Activated naive CD4-positive, alpha-beta T cell treated with anti-CD3 and anti-CD28 coated beads, Interleukin-2, amount 50 U/mL, for 72 hours (primary cell): ENCODE measurements around the gene TIPRL. TPM values are rescaled to one million over a fixed set of nuclear protein-coding genes. Genes with fewer than 3 reads are reported as not detected.

Source experiments
- ATAC-seq, 2 donors: fragments of 150-1000 bp; cut with Tn5 transposase; 2 replicates each; pipeline ENCODE4 v1.10.0; 2021; ENCODE audit warnings: mild to moderate bottlenecking in 2 of 2, moderate library complexity in 2 of 2
- DNase-seq, 2 donors: peaks; one replicate each; pipeline ENCODE4 v3.0.0; 2021 to 2022; ENCODE audit warnings: low spot score in 2 of 2
- H3K27ac Mint-ChIP-seq, 2 donors: one replicate each; pipeline ENCODE4 v1.8.0; 2022; ENCODE audit warnings: mild to moderate bottlenecking in 2 of 2, mixed read lengths in 2 of 2
- H3K36me3 Mint-ChIP-seq, 2 donors: one replicate each; pipeline ENCODE4 v1.8.0; 2022; ENCODE audit warnings: mixed read lengths in 2 of 2
- H3K9me3 Mint-ChIP-seq, 2 donors: one replicate each; pipeline ENCODE4 v1.8.0; 2022; ENCODE audit warnings: mixed read lengths in 2 of 2
- total RNA-seq, 2 donors: library from RNA; stranded (reverse); gene quantifications; one replicate each; pipeline ENCODE4 v1.2.3, GENCODE V29; 2022

The TIPRL gene
- total RNA-seq, 2 donors from 2014 or later: 40.7 to 82.2 TPM

DNA sequence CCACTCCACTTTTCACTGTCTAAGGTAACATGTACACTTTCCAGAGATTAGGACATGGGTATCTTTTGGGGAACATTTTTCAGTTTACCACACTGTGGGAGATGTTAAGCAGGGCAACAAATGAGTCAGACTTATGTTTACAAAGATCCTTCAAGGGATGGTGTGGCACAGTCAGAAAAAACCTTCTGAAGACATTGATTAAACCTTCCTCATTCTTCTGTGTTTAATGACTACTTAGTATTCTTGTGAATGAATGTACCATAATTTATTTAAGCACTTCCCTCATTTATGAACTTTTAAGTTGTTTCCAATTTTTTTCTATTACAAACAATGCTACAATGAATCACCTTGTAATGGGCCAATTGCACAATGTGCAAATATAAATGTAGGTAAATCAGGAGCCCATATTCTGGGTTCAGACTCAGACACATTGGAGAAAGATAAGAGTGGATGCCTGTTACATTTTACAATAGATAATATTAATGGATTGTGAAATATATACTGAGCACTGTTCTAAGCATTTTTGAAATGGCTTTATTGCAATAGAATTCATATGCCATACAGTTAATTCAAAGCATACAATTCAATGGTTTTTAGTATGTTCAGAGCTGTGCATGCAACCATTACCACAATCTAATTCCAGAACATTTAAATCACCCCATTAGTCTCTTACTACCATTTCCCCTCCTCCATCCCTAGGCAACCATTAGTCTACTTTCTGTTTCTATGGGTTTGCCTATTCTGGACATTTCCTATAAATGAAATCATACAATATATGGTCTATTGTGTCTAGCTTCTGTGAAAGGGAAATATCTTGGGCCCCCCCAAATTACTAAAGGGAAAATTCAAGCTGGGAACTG, 45.1 kb downstream of the TIPRL start:
- Mint-ChIP-seq H3K9me3 (peaks cover 0 to 4% of the 10 kb centered on the region in 2 donors), H3K36me3 (peaks cover 14 to 22% of the 10 kb centered on the region in 2 donors), H3K27ac (no peak overlapping the region)
- ATAC-seq (no peak), DNase-seq (no peak)

DNA sequence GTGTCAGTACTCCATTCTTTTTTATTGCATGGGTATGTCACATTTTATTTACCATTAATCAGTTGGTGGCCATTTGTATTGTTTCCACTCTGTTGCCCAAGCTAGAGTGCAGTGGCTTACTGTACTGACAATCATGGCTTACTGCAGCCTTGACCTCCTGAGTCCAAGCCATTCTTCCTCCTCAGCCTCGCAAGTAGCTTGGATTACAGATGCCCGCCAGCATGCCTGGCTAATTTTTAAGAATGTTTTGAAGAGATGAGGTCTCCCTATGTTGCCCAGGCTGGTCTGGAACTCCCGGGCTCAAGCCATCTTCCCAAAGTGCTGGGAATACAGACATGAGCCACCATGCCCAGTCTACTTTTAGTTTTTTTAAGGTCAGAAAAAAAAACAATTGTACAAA, 46.2 kb downstream of the TIPRL start:
- peaks cover 0 to 4% of the 10 kb centered on the region in 2 donors for H3K9me3 Mint-ChIP-seq
- no peak for DNase-seq
- no peak for ATAC-seq
- peaks cover 24 to 32% of the 10 kb centered on the region in 2 donors for H3K36me3 Mint-ChIP-seq
- peak overlapping the region in 1 of 2 donors; percentile 90 for H3K27ac Mint-ChIP-seq

- DNase-seq: peak; percentile 80 to 83
- peak; percentile 94 for ATAC-seq
- peaks cover 0 to 4% of the 10 kb centered on the region in 2 donors for H3K9me3 Mint-ChIP-seq
- peak within 1 kb of the TSS; percentile 90 to 96 for H3K27ac Mint-ChIP-seq
- peaks cover 24 to 32% of the 10 kb centered on the region in 2 donors for H3K36me3 Mint-ChIP-seq
Measured at GRCh38 chr1:168225476-168226190, 46.9 kb downstream of the TIPRL start, which contains the start of gene SFT2D2. Gene SFT2D2, plus strand, starts transcription at chr1:168226004. Its CDS starts 76 bp downstream, at chr1:168226080.

GRCh38 chr1:168227620-168228019, 48.9 kb downstream of the TIPRL start:
- ATAC-seq (no peak), DNase-seq (no peak)
- peak overlapping the region in 1 of 2 donors; percentile 90 for H3K27ac Mint-ChIP-seq
- H3K36me3 Mint-ChIP-seq: peaks cover 28 to 36% of the 10 kb centered on the region in 2 donors
- peaks cover 0 to 4% of the 10 kb centered on the region in 2 donors for H3K9me3 Mint-ChIP-seq

DNA sequence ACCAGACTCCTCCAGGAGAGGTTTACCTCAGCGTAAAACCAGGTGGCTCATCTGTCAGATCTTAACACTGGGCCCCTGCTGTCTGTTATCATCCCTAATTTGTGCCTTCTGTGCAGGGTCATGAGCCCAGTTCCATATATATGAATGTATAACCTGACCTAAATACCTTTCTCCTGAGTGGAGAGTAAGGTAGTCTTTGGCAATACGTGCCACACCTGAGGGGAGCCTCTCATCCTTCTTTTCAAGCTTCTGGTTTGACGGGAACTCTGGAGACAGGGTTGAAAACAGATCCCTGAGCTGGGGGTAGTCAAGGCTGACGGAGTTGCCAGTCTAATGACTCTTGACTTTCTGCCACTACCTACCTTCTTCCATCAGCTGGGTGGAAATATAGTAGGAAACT, 51.1 kb downstream of the TIPRL start:
- Mint-ChIP-seq H3K9me3 (no peaks in the 10 kb centered on the region), H3K27ac (peak overlapping the region in 1 of 2 donors; percentile 30), H3K36me3 (peaks cover 35 to 52% of the 10 kb centered on the region in 2 donors)
- DNase-seq: no peak
- ATAC-seq: no peak

GRCh38 chr1:168230709-168231108, 51.9 kb downstream of the TIPRL start:
- ATAC-seq (no peak), DNase-seq (no peak)
- Mint-ChIP-seq H3K9me3 (no peaks in the 10 kb centered on the region), H3K36me3 (peaks cover 30 to 53% of the 10 kb centered on the region in 2 donors), H3K27ac (no peak overlapping the region)

DNA sequence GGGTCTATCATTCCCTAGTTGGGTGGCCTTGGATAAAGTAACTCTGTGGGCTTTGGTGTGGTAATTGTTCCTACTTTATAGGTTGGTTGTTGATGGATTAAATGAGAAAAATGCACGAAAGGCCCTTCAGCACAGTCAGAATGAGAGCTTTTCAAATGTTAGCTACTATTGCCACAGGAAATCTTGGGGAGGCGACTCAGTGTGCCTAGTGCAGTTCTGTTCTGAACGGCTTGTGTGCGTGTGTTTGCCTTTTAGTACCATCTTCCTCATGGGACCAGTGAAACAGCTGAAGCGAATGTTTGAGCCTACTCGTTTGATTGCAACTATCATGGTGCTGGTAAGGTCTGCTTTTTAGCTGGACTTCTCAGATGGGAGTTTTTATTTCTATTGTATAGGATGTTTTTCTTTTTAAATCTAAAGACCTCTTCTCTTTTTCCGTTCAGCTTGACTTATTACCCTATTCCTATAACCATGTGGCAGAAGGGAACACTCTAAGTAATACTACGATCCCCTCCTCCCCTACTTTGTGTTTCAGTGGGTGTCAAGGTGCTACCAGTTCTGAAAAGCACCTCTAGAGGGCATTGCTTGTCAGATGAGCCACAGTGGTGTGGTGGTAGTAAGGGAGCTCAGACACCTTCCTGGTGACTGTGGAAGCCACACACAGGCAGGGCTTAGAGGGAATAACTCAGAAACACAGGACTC, 56.2 kb downstream of the TIPRL start:
- DNase-seq (peak in 1 of 2 donors; percentile 38), ATAC-seq (peak; percentile 62 to 80)
- Mint-ChIP-seq H3K27ac (peak overlapping the region; percentile 6 to 72), H3K9me3 (no peaks in the 10 kb centered on the region), H3K36me3 (peaks cover 32 to 58% of the 10 kb centered on the region in 2 donors)

DNA sequence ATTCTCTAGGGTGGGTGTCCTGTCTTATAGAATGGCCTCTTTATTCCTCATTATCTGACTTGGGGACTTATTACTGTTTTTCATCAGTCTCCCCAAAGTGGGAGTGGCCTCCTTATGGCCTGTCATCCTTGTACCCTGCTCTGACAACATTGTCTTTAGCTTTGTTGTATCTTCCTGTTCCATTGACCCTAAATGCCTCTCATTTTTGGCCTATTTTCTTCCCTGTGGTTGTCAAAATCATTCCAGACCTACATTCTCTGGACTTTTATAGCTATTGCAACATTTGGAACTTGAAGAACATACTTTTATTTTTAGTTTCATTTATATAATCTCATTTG, 56.8 kb downstream of the TIPRL start:
- no peak for ATAC-seq
- Mint-ChIP-seq H3K9me3 (no peaks in the 10 kb centered on the region), H3K27ac (peak overlapping the region; percentile 48 to 82), H3K36me3 (peaks cover 36 to 63% of the 10 kb centered on the region in 2 donors)
- DNase-seq: no peak

DNA sequence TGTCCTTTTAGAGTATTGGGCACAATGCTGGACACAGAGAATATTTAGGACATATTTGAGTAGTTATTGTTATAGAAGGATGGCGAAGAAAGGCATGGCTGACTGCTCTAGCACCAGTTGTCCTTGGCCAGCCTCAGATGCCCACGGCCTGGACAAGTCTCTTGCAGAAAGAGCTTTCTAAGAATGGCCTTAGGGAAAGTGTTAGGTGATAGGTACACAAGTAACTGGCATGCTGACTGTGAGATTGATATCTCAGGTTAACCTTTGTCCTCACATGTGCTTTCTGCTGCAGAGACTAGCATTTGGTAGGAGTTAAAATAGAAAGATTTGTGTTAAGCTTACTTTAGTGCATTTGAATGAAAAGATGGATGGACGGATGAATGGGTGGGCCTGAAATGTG, 57.2 kb downstream of the TIPRL start:
- DNase-seq (no peak), ATAC-seq (no peak)
- H3K9me3 Mint-ChIP-seq: no peaks in the 10 kb centered on the region
- peak overlapping the region; percentile 2 to 82 for H3K27ac Mint-ChIP-seq
- peaks cover 36 to 67% of the 10 kb centered on the region in 2 donors for H3K36me3 Mint-ChIP-seq

DNA sequence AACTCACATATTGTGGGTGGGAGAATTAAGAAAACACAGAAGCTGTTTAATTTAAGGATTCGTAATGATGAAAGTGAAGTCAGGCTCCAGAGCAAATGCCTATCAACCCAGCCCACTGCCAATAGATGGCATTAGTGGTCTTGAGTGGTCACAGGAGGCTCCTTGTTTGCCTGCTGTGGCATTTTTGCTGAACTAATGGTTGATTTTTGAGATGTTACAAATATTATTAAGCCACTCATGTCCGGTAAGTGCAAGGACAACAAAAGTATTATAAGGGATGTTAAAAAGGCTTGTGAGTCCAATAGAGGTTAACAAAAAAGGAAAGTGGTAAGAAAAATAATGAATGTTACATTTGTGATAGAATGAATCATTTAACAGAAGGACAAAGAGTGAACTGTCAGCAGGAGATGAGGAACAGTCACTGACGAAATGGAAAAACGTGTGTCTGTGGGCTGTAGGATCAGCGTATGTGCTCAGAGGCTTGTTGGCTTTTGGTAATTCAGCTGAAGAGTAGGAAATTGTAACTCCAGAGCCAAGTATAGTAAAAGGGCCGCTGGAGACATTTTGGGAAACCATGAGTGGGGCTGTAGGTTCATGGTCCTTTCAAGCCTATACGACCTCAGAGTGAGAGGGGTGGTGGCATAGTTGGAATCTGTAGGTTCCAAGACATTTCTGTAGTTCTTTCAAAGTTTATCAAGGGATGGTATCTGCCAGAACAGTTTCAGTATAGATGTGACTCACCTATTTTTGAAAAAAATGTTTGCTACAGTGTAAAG, 58.3 kb downstream of the TIPRL start:
- Mint-ChIP-seq H3K9me3 (no peaks in the 10 kb centered on the region), H3K27ac (peak overlapping the region; percentile 80 to 82), H3K36me3 (peaks cover 36 to 76% of the 10 kb centered on the region in 2 donors)
- peak; percentile 83 to 84 for ATAC-seq
- DNase-seq: peak; percentile 28 to 62

DNA sequence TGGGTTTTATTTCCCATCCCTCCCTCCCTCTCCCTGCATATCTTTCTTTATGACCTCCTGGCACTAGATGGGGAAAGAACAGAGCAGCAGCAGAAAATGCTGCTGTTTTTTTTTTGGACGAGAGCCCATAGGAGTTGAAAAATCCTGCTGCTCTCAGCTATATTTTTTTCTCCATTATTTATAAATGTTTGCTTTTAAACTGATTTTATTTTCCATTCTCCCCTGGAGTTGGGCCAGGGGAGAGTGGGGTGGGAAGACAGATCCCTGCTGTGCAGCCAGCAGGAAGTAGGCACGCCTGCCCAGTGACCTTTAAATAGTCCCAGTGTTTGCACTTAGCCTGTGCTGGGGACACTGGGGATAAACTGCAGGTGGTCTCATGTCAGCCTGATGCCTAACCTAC, 64.4 kb downstream of the TIPRL start:
- ATAC-seq (no peak), DNase-seq (no peak)
- H3K9me3 Mint-ChIP-seq: peaks cover 0 to 5% of the 10 kb centered on the region in 2 donors
- peaks cover 51 to 88% of the 10 kb centered on the region in 2 donors for H3K36me3 Mint-ChIP-seq
- peak overlapping the region; percentile 71 to 97 for H3K27ac Mint-ChIP-seq

- Mint-ChIP-seq H3K9me3 (peaks cover 0 to 5% of the 10 kb centered on the region in 2 donors), H3K36me3 (peaks cover 55 to 88% of the 10 kb centered on the region in 2 donors), H3K27ac (peak overlapping the region; percentile 71 to 97)
- DNase-seq (no peak), ATAC-seq (peak in 1 of 2 donors; percentile 83)
Measured at GRCh38 chr1:168243636-168244212, 65.0 kb downstream of the TIPRL start.

GRCh38 chr1:168245042-168245441, 66.3 kb downstream of the TIPRL start:
- Mint-ChIP-seq H3K27ac (no peak overlapping the region), H3K36me3 (peaks cover 63 to 91% of the 10 kb centered on the region in 2 donors), H3K9me3 (peaks cover 0 to 5% of the 10 kb centered on the region in 2 donors)
- no peak for DNase-seq
- ATAC-seq: no peak

DNA sequence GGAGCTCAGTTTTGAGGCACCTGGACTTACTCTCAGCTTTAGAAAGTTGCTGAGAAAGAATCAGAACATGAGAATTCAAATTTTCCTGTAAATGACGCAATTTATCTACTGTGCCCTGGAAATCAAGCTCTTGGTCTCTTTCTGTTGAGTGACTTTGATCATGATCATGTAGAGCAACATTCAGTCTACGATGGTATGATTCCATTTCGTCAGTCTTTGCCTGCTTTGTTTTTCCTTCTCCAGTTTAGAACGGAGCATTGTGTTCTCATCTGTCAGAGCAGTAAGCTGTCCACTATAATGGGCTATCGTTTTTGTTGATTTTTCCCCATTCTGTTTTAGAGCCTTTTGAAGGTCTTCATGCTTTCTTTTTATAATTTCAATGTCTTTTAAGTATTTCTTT, 67.7 kb downstream of the TIPRL start:
- ATAC-seq (no peak), DNase-seq (no peak)
- no peak overlapping the region for H3K27ac Mint-ChIP-seq
- peaks cover 0 to 5% of the 10 kb centered on the region in 2 donors for H3K9me3 Mint-ChIP-seq
- peaks cover 60 to 89% of the 10 kb centered on the region in 2 donors for H3K36me3 Mint-ChIP-seq
